Urinary bladder (tissue), 4 donors: ENCODE measurements around the gene KRTAP10-2. TPM values are rescaled to one million over a fixed set of nuclear protein-coding genes. Genes with fewer than 3 reads are reported as not detected.
"Not testable (repeated sequence)": the region's sequence is repeated elsewhere in the genome, so short reads cannot be mapped to it uniquely, and the experiment has no call there.

Source experiments
- DNase-seq: peaks from one replicate; pipeline ENCODE4 v3.0.0-alpha.2; 2015; ENCODE audit errors: extremely low spot score
- H3K27ac ChIP-seq: one replicate; pipeline ENCODE4 v1.5.1; 2013; ENCODE audit warnings: low read depth, mild to moderate bottlenecking, moderate library complexity
- H3K36me3 ChIP-seq: one replicate; pipeline ENCODE4 v1.6.1; 2013; ENCODE audit warnings: mild to moderate bottlenecking, moderate library complexity; ENCODE audit not compliant: insufficient read depth
- H3K4me1 ChIP-seq: one replicate; pipeline ENCODE4 v1.6.1; 2013; ENCODE audit warnings: mild to moderate bottlenecking, moderate library complexity; ENCODE audit not compliant: insufficient read depth
- H3K4me3 ChIP-seq: one replicate; pipeline ENCODE4 v1.5.1; 2013; ENCODE audit warnings: low read depth, low read length
- WGBS: extraction: QIAGEN DNeasy Blood & Tissue Kit; methylation state at CpG from one replicate; pipeline ENCODE4 v1.1.7; 2013; 5-methylcytosine and 5-hydroxymethylcytosine counted together
- polyA plus RNA-seq: library from polyadenylated mRNA; stranded (reverse); fragments of 200-250 nt; gene quantifications from one replicate; pipeline ENCODE4 v1.2.3, GENCODE V29; 2013
- total RNA-seq: library from RNA; depleted of rRNA; stranded (reverse); fragments of >200 nt; gene quantifications from one replicate; pipeline ENCODE4 v1.2.3, GENCODE V29; 2014
- donor health status: healthy with polysubstance abuse.
- donor health status: healthy.

Gene KRTAP10-2
- total and polyA plus RNA-seq, 2 donors, result not detected

DNA sequence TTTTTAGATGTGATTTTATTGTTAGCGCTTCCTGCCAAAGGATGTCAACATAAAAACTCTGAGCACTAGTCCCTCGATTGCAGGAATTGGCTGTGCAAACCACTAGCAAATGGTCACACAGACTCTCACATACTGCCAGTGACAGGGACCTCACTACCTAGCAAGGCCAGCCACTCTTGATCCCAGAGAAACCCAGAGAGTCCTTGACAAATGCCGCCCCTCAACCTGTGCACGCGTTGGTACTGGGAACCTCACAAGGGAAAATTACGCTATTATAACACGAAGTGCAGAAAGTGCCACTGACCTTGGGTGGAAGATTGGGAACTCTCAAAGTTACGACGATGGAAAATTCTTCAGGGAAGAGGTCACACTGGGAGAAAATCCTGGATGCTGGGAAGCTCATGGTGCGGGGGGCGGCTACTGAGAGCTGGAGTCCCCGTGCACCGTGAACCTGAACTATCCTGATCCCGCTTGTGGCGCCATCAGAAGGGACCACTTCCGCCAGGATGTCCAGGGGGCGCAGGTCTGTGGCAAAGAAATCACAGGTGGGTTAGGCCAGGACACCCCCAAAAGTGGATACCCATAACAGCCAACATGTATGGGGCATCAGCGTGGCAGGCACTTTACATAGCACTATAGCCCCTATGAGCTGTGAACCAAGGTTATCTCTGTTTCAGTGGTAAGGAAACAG lies 16.3 kb upstream of the KRTAP10-2 start:
- H3K36me3 ChIP-seq, result no peaks in the 10 kb centered on the region
- WGBS, result 91% methylated on average over 18 of the region's 18 CpGs
- no peak overlapping the region for H3K4me3 ChIP-seq
- H3K27ac ChIP-seq, result no peak overlapping the region
- no peak for DNase-seq
- H3K4me1 ChIP-seq, result no peaks in the 10 kb centered on the region

GRCh38 chr21:44566403-44566802 lies 15.1 kb upstream of the KRTAP10-2 start:
- H3K27ac ChIP-seq, result no peak overlapping the region
- no peak for DNase-seq
- WGBS, result 66% methylated on average over 1 of the region's 1 CpG
- no peaks in the 10 kb centered on the region for H3K4me1 ChIP-seq
- no peak overlapping the region for H3K4me3 ChIP-seq
- no peaks in the 10 kb centered on the region for H3K36me3 ChIP-seq

- Histone ChIP-seq H3K4me1 (no peaks in the 10 kb centered on the region), H3K27ac (no peak overlapping the region)
These were observed 13.7 kb upstream of the KRTAP10-2 start for GRCh38 chr21:44564886-44565598.

DNA sequence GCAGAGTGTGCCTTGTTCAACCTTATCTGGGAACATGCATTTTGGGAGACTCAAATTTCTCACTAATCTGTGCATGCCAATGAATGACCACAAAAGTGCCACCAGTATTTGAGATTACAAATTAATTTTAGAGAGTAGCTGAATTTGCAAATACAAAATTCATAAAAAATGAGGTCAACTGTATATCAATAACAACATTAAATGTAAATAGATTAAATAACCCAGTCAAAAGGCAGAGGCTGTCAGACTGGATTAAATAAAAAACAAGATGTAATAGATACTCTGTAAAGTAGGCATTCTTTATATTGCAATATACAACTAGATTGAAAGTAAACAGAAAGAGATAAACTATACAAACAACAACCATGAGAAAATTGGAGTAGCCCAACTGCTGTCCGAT lies 12.8 kb upstream of the KRTAP10-2 start:
- WGBS, result 92% methylated on average over 1 of the region's 1 CpG

More at GRCh38 chr21:44564886-44565598, 13.7 kb upstream of the KRTAP10-2 start:
- no peak for DNase-seq
- Histone ChIP-seq H3K36me3 (no peaks in the 10 kb centered on the region), H3K4me3 (no peak overlapping the region)
- 37% methylated on average over 1 of the region's 1 CpG for WGBS

GRCh38 chr21:44558695-44559094 lies 7.4 kb upstream of the KRTAP10-2 start, which contains the start of gene KRTAP10-3:
TSS of gene KRTAP10-3 (minus strand) at chr21:44558795. CDS start at chr21:44558715, 80 bp downstream.
- 53% methylated on average over 5 of the region's 5 CpGs for WGBS
- Histone ChIP-seq H3K4me3 (no peak within 1 kb of the TSS), H3K4me1 (no peaks in the 10 kb centered on the region), H3K27ac (no peak within 1 kb of the TSS), H3K36me3 (no peaks in the 10 kb centered on the region)
- DNase-seq, result no peak

More for the DNA sequence above, 12.8 kb upstream of the KRTAP10-2 start:
- DNase-seq, result no peak
- Histone ChIP-seq H3K4me3 (no peak overlapping the region), H3K36me3 (no peaks in the 10 kb centered on the region), H3K27ac (no peak overlapping the region), H3K4me1 (no peaks in the 10 kb centered on the region)

GRCh38 chr21:44558329-44558675 lies 7.0 kb upstream of the KRTAP10-2 start:
- H3K36me3 ChIP-seq, H3K27ac ChIP-seq, DNase-seq, H3K4me1 ChIP-seq, H3K4me3 ChIP-seq: not testable (repeated sequence)
- WGBS, result 65% methylated on average over 10 of the region's 10 CpGs

GRCh38 chr21:44557491-44558328 lies 6.4 kb upstream of the KRTAP10-2 start:
- Histone ChIP-seq H3K4me3 (no peak overlapping the region), H3K27ac (no peak overlapping the region), H3K36me3 (no peaks in the 10 kb centered on the region), H3K4me1 (no peaks in the 10 kb centered on the region)
- no peak for DNase-seq
- 47% methylated on average over 30 of the region's 30 CpGs for WGBS

GRCh38 chr21:44556879-44557278 lies 5.6 kb upstream of the KRTAP10-2 start:
- Histone ChIP-seq H3K36me3 (no peaks in the 10 kb centered on the region), H3K27ac (no peak overlapping the region), H3K4me3 (no peak overlapping the region), H3K4me1 (no peaks in the 10 kb centered on the region)
- no peak for DNase-seq
- WGBS, result 78% methylated on average over 9 of the region's 9 CpGs

- Histone ChIP-seq H3K4me3 (no peak overlapping the region), H3K27ac (no peak overlapping the region), H3K4me1 (no peaks in the 10 kb centered on the region), H3K36me3 (no peaks in the 10 kb centered on the region)
- WGBS, result 70% methylated on average over 13 of the region's 13 CpGs
- DNase-seq, result no peak
These were observed 4.0 kb upstream of the KRTAP10-2 start for GRCh38 chr21:44555200-44555875.

GRCh38 chr21:44552681-44553080 lies 1.4 kb upstream of the KRTAP10-2 start:
- Histone ChIP-seq H3K36me3 (no peaks in the 10 kb centered on the region), H3K4me1 (no peaks in the 10 kb centered on the region), H3K27ac (no peak overlapping the region), H3K4me3 (no peak overlapping the region)
- 70% methylated on average over 13 of the region's 13 CpGs for WGBS
- DNase-seq, result no peak

- H3K27ac ChIP-seq, result no peak overlapping the region
- H3K4me3 ChIP-seq, result no peak overlapping the region
- 87% methylated on average over 6 of the region's 6 CpGs for WGBS
- H3K4me1 ChIP-seq, result no peaks in the 10 kb centered on the region
- H3K36me3 ChIP-seq, result no peaks in the 10 kb centered on the region
- no peak for DNase-seq
These were observed 831 bp upstream of the KRTAP10-2 start for GRCh38 chr21:44552136-44552535.

GRCh38 chr21:44550807-44551206 lies 498 bp downstream of the KRTAP10-2 start:
- H3K27ac ChIP-seq, result no peak overlapping the region
- H3K4me3 ChIP-seq, result no peak overlapping the region
- WGBS, result 63% methylated on average over 10 of the region's 10 CpGs
- no peaks in the 10 kb centered on the region for H3K4me1 ChIP-seq
- no peak for DNase-seq
- no peaks in the 10 kb centered on the region for H3K36me3 ChIP-seq

- 50% methylated on average over 17 of the region's 17 CpGs for WGBS
- not testable (repeated sequence) for H3K27ac ChIP-seq, H3K4me1 ChIP-seq, H3K36me3 ChIP-seq, H3K4me3 ChIP-seq, DNase-seq
These were observed 1.0 kb downstream of the KRTAP10-2 start for GRCh38 chr21:44550285-44550684.
